ENCODE data around the gene VPS37B.

Gene VPS37B

GRCh38 chr12:122837306-122838265 is 58.3 kb downstream of the VPS37B start:
- TF ChIP-seq, protein P1, sequence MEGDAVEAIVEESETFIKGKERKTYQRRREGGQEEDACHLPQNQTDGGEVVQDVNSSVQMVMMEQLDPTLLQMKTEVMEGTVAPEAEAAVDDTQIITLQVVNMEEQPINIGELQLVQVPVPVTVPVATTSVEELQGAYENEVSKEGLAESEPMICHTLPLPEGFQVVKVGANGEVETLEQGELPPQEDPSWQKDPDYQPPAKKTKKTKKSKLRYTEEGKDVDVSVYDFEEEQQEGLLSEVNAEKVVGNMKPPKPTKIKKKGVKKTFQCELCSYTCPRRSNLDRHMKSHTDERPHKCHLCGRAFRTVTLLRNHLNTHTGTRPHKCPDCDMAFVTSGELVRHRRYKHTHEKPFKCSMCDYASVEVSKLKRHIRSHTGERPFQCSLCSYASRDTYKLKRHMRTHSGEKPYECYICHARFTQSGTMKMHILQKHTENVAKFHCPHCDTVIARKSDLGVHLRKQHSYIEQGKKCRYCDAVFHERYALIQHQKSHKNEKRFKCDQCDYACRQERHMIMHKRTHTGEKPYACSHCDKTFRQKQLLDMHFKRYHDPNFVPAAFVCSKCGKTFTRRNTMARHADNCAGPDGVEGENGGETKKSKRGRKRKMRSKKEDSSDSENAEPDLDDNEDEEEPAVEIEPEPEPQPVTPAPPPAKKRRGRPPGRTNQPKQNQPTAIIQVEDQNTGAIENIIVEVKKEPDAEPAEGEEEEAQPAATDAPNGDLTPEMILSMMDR (IDR thresholded peaks at IDR 0.05; ENCODE audit: low read depth, low read length, missing control alignments) = no peak
- H3K4me3 ChIP-seq (replicated peaks; ENCODE audit: low read depth, low read length) = 0 out of 2 replicates have a peak overlapping the region, but pooled peaks have one; percentile 58
- DNase-seq (ENCODE audit: extremely low read depth, low read depth) = no peak

DNA sequence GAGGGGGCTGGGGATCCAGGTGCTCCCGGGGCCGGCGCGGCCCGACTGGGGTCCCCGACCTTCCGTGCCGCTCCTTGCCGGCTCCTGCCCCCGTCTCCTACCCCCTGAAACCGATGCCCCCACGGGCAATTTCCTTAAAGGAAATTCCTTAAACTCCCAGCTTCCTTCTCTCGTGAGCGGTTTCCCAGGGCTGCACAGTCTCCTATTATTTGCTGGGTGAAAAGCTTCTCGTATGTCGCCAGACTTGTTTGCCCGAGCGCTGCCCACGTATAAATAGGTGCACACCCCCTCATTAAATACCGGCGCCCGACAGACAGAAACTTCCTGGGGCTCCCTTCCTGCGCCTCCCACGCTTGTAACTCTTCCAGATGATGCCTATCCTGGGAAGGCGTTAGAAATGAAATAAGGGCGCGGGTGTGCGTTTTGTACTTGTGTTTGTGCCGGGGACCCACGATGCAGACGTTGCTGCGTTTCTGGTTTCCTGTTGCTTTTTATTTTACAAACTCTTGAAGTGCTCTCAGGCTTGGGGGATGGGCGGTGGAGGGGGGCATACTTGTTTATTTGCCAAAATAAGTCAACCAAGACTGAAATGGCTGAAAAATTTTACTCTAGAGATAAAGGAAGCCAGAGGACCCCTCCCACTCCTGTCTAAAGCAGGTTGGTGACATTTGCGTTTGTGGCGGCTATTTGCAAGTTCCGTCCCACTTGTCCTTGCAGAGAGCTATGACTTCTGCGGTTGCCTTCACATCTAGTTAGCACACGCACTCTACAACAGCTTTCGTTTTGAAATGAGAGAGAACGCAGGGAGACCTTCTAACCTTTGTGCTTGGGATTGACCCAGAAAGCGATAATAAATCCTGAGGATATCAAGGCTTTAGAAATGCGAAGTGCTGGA is 59.6 kb downstream of the VPS37B start:
- no peak for DNase-seq (ENCODE audit: extremely low read depth, low read depth)
- TF ChIP-seq, protein P1 (IDR thresholded peaks at IDR 0.05; ENCODE audit: low read depth, low read length, missing control alignments) = no peak
- H3K4me3 ChIP-seq (replicated peaks; ENCODE audit: low read depth, low read length) = peak overlapping the region; percentile 58

GRCh38 chr12:122835750-122836026 is 60.2 kb downstream of the VPS37B start:
- TF ChIP-seq, protein P1 (IDR thresholded peaks at IDR 0.05; ENCODE audit: low read depth, low read length, missing control alignments) = no peak
- no peak for DNase-seq (ENCODE audit: extremely low read depth, low read depth)

GRCh38 chr12:122834921-122835749 is 60.8 kb downstream of the VPS37B start, which contains the start of gene HIP1R:
HIP1R (plus strand) TSS chr12:122835457; CDS start chr12:122835551, 94 bp downstream.
- no peak for DNase-seq (ENCODE audit: extremely low read depth, low read depth)
- H3K4me3 ChIP-seq (replicated peaks; ENCODE audit: low read depth, low read length) = peak within 1 kb of the TSS; percentile 58
- TF ChIP-seq, protein P1 (IDR thresholded peaks at IDR 0.05; ENCODE audit: low read depth, low read length, missing control alignments) = no peak

More at GRCh38 chr12:122835750-122836026, 60.2 kb downstream of the VPS37B start:
- H3K4me3 ChIP-seq (replicated peaks; ENCODE audit: low read depth, low read length) = peak overlapping the region; percentile 58

DNA sequence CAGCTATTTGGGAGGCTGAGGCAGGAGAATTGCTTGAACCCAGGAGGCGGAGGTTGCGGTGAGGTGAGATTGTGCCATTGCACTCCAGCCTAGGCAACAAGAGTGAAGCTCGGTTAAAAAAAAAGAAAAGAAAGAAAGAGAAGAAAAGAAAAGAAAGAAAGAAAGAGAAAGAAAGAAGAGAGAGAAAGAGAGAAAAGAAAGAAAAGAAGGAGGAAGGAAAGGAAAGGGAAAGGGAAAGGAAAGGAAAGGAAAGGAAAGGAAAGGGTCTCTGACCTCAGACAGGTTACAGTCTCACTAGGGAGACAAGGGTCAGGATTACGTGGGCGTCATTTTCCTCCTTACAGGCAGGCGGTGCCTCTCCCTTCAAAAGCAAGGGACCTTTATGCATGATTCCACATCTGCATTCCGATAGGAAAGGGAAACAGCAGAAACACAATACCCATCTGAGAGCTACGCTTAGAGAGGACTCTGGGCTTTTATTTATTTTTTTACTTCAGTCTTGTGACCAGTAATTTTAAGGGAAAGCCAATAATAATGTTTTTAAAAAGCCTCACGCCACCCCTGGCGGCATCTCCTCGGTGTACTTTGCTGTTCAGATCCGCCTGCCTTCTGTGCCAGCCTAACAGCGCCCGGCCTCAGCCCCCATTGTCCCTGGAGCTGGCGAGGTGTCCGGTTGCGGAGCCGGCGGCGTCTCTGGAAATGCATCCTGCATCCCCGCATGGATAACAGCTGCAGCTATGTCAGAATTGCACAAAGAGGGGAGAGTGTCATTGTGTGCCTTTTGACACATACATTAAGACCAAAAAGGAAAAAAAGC is 61.6 kb downstream of the VPS37B start:
- H3K4me3 ChIP-seq (replicated peaks; ENCODE audit: low read depth, low read length) = peak overlapping the region; percentile 56
- TF ChIP-seq, protein P1 (IDR thresholded peaks at IDR 0.05; ENCODE audit: low read depth, low read length, missing control alignments) = no peak
- no peak for DNase-seq (ENCODE audit: extremely low read depth, low read depth)

Measured in HFF-Myc (cell line).